PC-9 (cell line): ENCODE measurements around the gene KIF14. TPM values are rescaled to one million over a fixed set of nuclear protein-coding genes. Genes with fewer than 3 reads are reported as not detected.

Experiments used
- BruUV-seq: library from RNA; stranded (reverse); fragments of 400-500 nt; replicated peaks from 2 replicates; lab custom pipeline; 2021; lab: Mats Ljungman, UMichigan
- CTCF ChIA-PET: fragments of 300-600 bp; sonication (Branson Sonifier 250); formaldehyde crosslinking; loops from one replicate; lab custom pipeline; 2022; ENCODE audit warnings: antibody characterized with exemption; lab: Charles Lee
- POLR2A ChIA-PET: fragments of 300-600 bp; sonication (Branson Sonifier 250); formaldehyde crosslinking; loops from one replicate; lab custom pipeline; 2022; ENCODE audit warnings: antibody characterized with exemption; ENCODE audit not compliant: unreplicated experiment; lab: Charles Lee
- DNase-seq, 2 experiments: peaks; one replicate each; pipeline versions ENCODE4 v3.0.0 to v3.0.0-alpha.2; 2015 to 2022; ENCODE audit warnings: mixed read lengths in 1 of 2
- H2AFZ ChIP-seq: fragments of 200-600 bp; sonication (generic); 2 replicates; pipeline ENCODE4 v1.8.1; 2017; ENCODE audit warnings: antibody characterized with exemption
- H3F3A ChIP-seq: fragments of 200-600 bp; sonication (generic); 2 replicates; pipeline ENCODE4 v1.8.1; 2017; ENCODE audit warnings: antibody characterized with exemption, mild to moderate bottlenecking, low read depth; ENCODE audit not compliant: insufficient read depth
- H3K27ac ChIP-seq: fragments of 200-600 bp; sonication (generic); 2 replicates; pipeline ENCODE4 v1.6.1; 2016; ENCODE audit warnings: mixed run types
- H3K27me3 ChIP-seq: fragments of 200-600 bp; sonication (generic); 2 replicates; pipeline ENCODE4 v1.6.1; 2016; ENCODE audit warnings: low read depth, mixed run types; ENCODE audit not compliant: insufficient read depth
- H3K36me3 ChIP-seq: fragments of 200-600 bp; sonication (generic); 2 replicates; pipeline ENCODE4 v1.6.1; 2016; ENCODE audit warnings: low read depth, mixed run types
- H3K4me1 ChIP-seq: fragments of 200-600 bp; sonication (generic); replicated peaks from 2 replicates; pipeline ENCODE4 v1.6.1; 2016; ENCODE audit warnings: mixed run types; ENCODE audit not compliant: insufficient read depth
- H3K4me2 ChIP-seq: fragments of 200-600 bp; sonication (generic); 2 replicates; pipeline ENCODE4 v1.6.1; 2017; ENCODE audit warnings: mixed run types
- H3K4me3 ChIP-seq: fragments of 200-600 bp; sonication (generic); 2 replicates; pipeline ENCODE4 v1.6.1; 2016; ENCODE audit warnings: mixed run types
- H3K79me2 ChIP-seq: fragments of 200-600 bp; sonication (generic); 2 replicates; pipeline ENCODE4 v1.6.1; 2017; ENCODE audit warnings: low read depth, mixed run types
- H3K9me2 ChIP-seq: fragments of 200-600 bp; sonication (generic); 2 replicates; pipeline ENCODE4 v1.8.1; 2017; ENCODE audit warnings: mild to moderate bottlenecking; ENCODE audit not compliant: insufficient read depth
- H3K9me3 ChIP-seq: fragments of 200-600 bp; sonication (generic); 2 replicates; pipeline ENCODE4 v1.8.1; 2016; ENCODE audit warnings: low read depth; ENCODE audit not compliant: insufficient read depth
- H4K20me1 ChIP-seq: fragments of 200-600 bp; sonication (generic); 2 replicates; pipeline ENCODE4 v1.8.1; 2017; ENCODE audit not compliant: insufficient read depth
- EZH2 ChIP-seq: fragments of 200-600 bp; sonication (generic); IDR thresholded peaks from 2 replicates; pipeline ENCODE4 v1.8.0; 2017; ENCODE audit warnings: antibody characterized with exemption, low read depth
- intact Hi-C: fragments of 100-400 bp; cut with micrococcal nuclease; formaldehyde crosslinking; loops from one replicate; pipeline ENCODE4 v1.10.0; 2022; ENCODE audit not compliant: unreplicated experiment
- total RNA-seq: library from RNA; stranded (reverse); gene quantifications from 2 replicates; pipeline ENCODE4 v1.2.3, GENCODE V29; 2021
- TF ChIP-seq, protein P1 (sequence below): fragments of 200-600 bp; sonication (generic); conservative IDR thresholded peaks from 2 replicates; pipeline ENCODE4 v1.6.1; 2017; ENCODE audit warnings: mixed run types, antibody characterized with exemption, mild to moderate bottlenecking, moderate library complexity

KIF14 gene
- total RNA-seq, 1 experiment from 2014 or later, result 30.0 TPM

DNA sequence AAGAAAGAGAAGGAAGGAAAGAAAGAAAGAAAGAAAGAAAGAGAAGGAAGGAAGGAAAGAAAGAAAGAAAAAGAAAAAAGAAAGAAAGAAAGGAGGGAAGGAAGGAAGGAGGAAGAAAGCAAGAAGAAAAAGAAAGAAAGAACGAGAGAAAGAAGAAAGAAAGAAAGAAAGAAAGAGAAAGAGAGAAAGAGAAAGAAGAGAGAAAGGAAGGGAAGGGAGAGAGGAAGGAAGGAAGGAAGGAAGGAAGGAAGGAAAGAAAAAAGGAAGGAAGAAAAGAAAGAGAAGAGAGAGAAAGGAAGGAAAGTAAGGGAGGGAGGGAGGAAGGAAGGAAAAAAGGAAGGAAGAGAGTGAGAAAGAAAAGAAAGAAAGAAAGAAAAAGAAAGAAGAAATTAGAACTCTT, 115.3 kb downstream of the KIF14 start:
- no peak for DNase-seq
- TF ChIP-seq, protein P1, sequence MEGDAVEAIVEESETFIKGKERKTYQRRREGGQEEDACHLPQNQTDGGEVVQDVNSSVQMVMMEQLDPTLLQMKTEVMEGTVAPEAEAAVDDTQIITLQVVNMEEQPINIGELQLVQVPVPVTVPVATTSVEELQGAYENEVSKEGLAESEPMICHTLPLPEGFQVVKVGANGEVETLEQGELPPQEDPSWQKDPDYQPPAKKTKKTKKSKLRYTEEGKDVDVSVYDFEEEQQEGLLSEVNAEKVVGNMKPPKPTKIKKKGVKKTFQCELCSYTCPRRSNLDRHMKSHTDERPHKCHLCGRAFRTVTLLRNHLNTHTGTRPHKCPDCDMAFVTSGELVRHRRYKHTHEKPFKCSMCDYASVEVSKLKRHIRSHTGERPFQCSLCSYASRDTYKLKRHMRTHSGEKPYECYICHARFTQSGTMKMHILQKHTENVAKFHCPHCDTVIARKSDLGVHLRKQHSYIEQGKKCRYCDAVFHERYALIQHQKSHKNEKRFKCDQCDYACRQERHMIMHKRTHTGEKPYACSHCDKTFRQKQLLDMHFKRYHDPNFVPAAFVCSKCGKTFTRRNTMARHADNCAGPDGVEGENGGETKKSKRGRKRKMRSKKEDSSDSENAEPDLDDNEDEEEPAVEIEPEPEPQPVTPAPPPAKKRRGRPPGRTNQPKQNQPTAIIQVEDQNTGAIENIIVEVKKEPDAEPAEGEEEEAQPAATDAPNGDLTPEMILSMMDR, result no peak
- TF ChIP-seq EZH2, result no peak
- H4K20me1 ChIP-seq, result no peaks in the 10 kb centered on the region
- H3K4me2 ChIP-seq, result no peak overlapping the region
- no peak overlapping the region for H2AFZ ChIP-seq
- POLR2A ChIA-PET, result no interaction called here
- H3K27ac ChIP-seq, result no peak overlapping the region
- H3K79me2 ChIP-seq, result no peaks in the 10 kb centered on the region
- no peaks in the 10 kb centered on the region for H3K4me1 ChIP-seq
- H3F3A ChIP-seq, result no peaks in the 10 kb centered on the region
- H3K9me2 ChIP-seq, result no peaks in the 10 kb centered on the region
- no peaks in the 10 kb centered on the region for H3K9me3 ChIP-seq
- no TSS peak for BruUV-seq
- intact Hi-C loops, result no loop called here
- CTCF ChIA-PET, result no interaction called here
- H3K36me3 ChIP-seq, result no peaks in the 10 kb centered on the region
- no peaks in the 10 kb centered on the region for H3K27me3 ChIP-seq
- no peak overlapping the region for H3K4me3 ChIP-seq

Other genes starting within 250 kb of the KIF14 start
- gene ZNF281, start 210.7 kb downstream of the KIF14 start, total RNA-seq, result 14.8 and 18.8 TPM in 2 replicates
- gene DDX59, start 49.2 kb upstream of the KIF14 start, total RNA-seq, result 32.9 and 35.9 TPM in 2 replicates
- gene CAMSAP2, start 118.1 kb upstream of the KIF14 start, total RNA-seq, result 27.5 and 40.3 TPM in 2 replicates